NCI-H1105 (cell line): ENCODE results near the gene RNF222.
"Not testable (repeated sequence)": the region's sequence is repeated elsewhere in the genome, so short reads cannot be mapped to it uniquely, and the experiment has no call there.

ENCODE experiments used
- DNase-seq: peaks from one replicate; lab custom pipeline; 2025; lab: John Stamatoyannopoulos, UW

The RNF222 gene

GRCh38 chr17:8410883-8411238 lies 13.2 kb upstream of the RNF222 start:
- DNase-seq, result no peak

GRCh38 chr17:8409966-8410882 lies 12.6 kb upstream of the RNF222 start:
- peak; percentile 91 for DNase-seq

- DNase-seq, result no peak
These were observed 10.7 kb upstream of the RNF222 start for GRCh38 chr17:8408371-8408770.

- DNase-seq, result no peak
These were observed 8.5 kb upstream of the RNF222 start for GRCh38 chr17:8406174-8406573.

GRCh38 chr17:8405499-8406016 lies 7.9 kb upstream of the RNF222 start:
- no peak for DNase-seq

GRCh38 chr17:8402921-8403536 lies 5.4 kb upstream of the RNF222 start:
- no peak for DNase-seq

- DNase-seq, result no peak
These were observed 3.5 kb upstream of the RNF222 start for GRCh38 chr17:8401107-8401506.

GRCh38 chr17:8398980-8399379 lies 1.4 kb upstream of the RNF222 start:
- DNase-seq, result no peak

- not testable (repeated sequence) for DNase-seq
These were observed 3.1 kb downstream of the RNF222 start for GRCh38 chr17:8394497-8394896.

GRCh38 chr17:8393470-8394231 lies 4.0 kb downstream of the RNF222 start:
- no peak for DNase-seq

- DNase-seq, result no peak
These were observed 4.8 kb downstream of the RNF222 start for GRCh38 chr17:8392674-8393469.

GRCh38 chr17:8392274-8392673 lies 5.4 kb downstream of the RNF222 start:
- DNase-seq, result no peak

GRCh38 chr17:8391711-8392110 lies 5.9 kb downstream of the RNF222 start:
- DNase-seq, result no peak

GRCh38 chr17:8387914-8388651 lies 9.5 kb downstream of the RNF222 start:
- DNase-seq, result no peak

- DNase-seq, result no peak
These were observed 10.8 kb downstream of the RNF222 start for GRCh38 chr17:8386841-8387240.

GRCh38 chr17:8384801-8385378 lies 12.7 kb downstream of the RNF222 start:
- no peak for DNase-seq

GRCh38 chr17:8383143-8383822 lies 14.3 kb downstream of the RNF222 start, which contains the start of gene RPL26:
Gene RPL26 (minus strand): TSS chr17:8383193. CDS start chr17:8382310, 883 bp downstream.
- peak; percentile 99 for DNase-seq

GRCh38 chr17:8382880-8383142 lies 14.8 kb downstream of the RNF222 start:
- no peak for DNase-seq

- no peak for DNase-seq
These were observed 15.4 kb downstream of the RNF222 start for GRCh38 chr17:8382052-8382879.
